Mononuclear cell (primary cell): ENCODE results near the gene MAPKAP1. TPM values are rescaled to one million over a fixed set of nuclear protein-coding genes. Genes with fewer than 3 reads are reported as not detected.

Experiments
- H3K27me3 ChIP-seq: 2 replicates; pipeline ENCODE4 v1.6.0; 2011; ENCODE audit warnings: low read length, control low read depth; ENCODE audit not compliant: insufficient read depth
- H3K4me1 ChIP-seq: 2 replicates; pipeline ENCODE4 v1.5.1; 2011; ENCODE audit warnings: mild to moderate bottlenecking, low read length, control low read depth; ENCODE audit not compliant: insufficient read depth
- H3K4me3 ChIP-seq: 2 replicates; pipeline ENCODE4 v1.5.1; 2011; ENCODE audit warnings: mild to moderate bottlenecking, low read length, moderate library complexity
- H3K9me3 ChIP-seq: 2 replicates; pipeline ENCODE4 v1.5.1; 2011; ENCODE audit warnings: low read depth, mild to moderate bottlenecking, control low read depth, low read length
- total RNA-seq: library from RNA; depleted of rRNA; stranded (reverse); fragments of >200 nt; gene quantifications from one replicate; pipeline ENCODE4 v1.2.3, GENCODE V29; 2012

Gene MAPKAP1
- total RNA-seq, 1 donor, result 41.0 TPM

- no peaks in the 10 kb centered on the region for H3K9me3 ChIP-seq
- H3K4me3 ChIP-seq, result peak overlapping the region; percentile 62
- peaks cover 22% of the 10 kb centered on the region for H3K4me1 ChIP-seq
- peaks cover 3% of the 10 kb centered on the region for H3K27me3 ChIP-seq
These were observed 38.6 kb upstream of the MAPKAP1 start for GRCh38 chr9:125745682-125746016.

GRCh38 chr9:125745018-125745417, 38.0 kb upstream of the MAPKAP1 start:
- no peaks in the 10 kb centered on the region for H3K9me3 ChIP-seq
- peaks cover 22% of the 10 kb centered on the region for H3K4me1 ChIP-seq
- no peak overlapping the region for H3K4me3 ChIP-seq
- H3K27me3 ChIP-seq, result peaks cover 3% of the 10 kb centered on the region

GRCh38 chr9:125744616-125745015, 37.6 kb upstream of the MAPKAP1 start:
- Histone ChIP-seq H3K4me1 (peaks cover 21% of the 10 kb centered on the region), H3K27me3 (peaks cover 3% of the 10 kb centered on the region), H3K4me3 (no peak overlapping the region), H3K9me3 (no peaks in the 10 kb centered on the region)

GRCh38 chr9:125743682-125744428, 36.8 kb upstream of the MAPKAP1 start:
- no peaks in the 10 kb centered on the region for H3K9me3 ChIP-seq
- peaks cover 15% of the 10 kb centered on the region for H3K4me1 ChIP-seq
- peaks cover 3% of the 10 kb centered on the region for H3K27me3 ChIP-seq
- H3K4me3 ChIP-seq, result no peak overlapping the region

- no peak overlapping the region for H3K4me3 ChIP-seq
- peaks cover 3% of the 10 kb centered on the region for H3K27me3 ChIP-seq
These were observed 35.6 kb upstream of the MAPKAP1 start for GRCh38 chr9:125742657-125743056.

GRCh38 chr9:125739436-125739835, 32.4 kb upstream of the MAPKAP1 start:
- no peak overlapping the region for H3K4me3 ChIP-seq
- H3K9me3 ChIP-seq, result no peaks in the 10 kb centered on the region
- no peaks in the 10 kb centered on the region for H3K4me1 ChIP-seq

More at GRCh38 chr9:125742657-125743056, 35.6 kb upstream of the MAPKAP1 start:
- H3K9me3 ChIP-seq, result no peaks in the 10 kb centered on the region
- peaks cover 10% of the 10 kb centered on the region for H3K4me1 ChIP-seq

GRCh38 chr9:125732562-125732961, 25.6 kb upstream of the MAPKAP1 start:
- Histone ChIP-seq H3K27me3 (no peaks in the 10 kb centered on the region), H3K4me1 (no peaks in the 10 kb centered on the region), H3K9me3 (no peaks in the 10 kb centered on the region), H3K4me3 (no peak overlapping the region)

More at GRCh38 chr9:125739436-125739835, 32.4 kb upstream of the MAPKAP1 start:
- peaks cover 3% of the 10 kb centered on the region for H3K27me3 ChIP-seq

- H3K4me1 ChIP-seq, result no peaks in the 10 kb centered on the region
- H3K27me3 ChIP-seq, result no peaks in the 10 kb centered on the region
- no peak overlapping the region for H3K4me3 ChIP-seq
- H3K9me3 ChIP-seq, result no peaks in the 10 kb centered on the region
These were observed 23.2 kb upstream of the MAPKAP1 start for GRCh38 chr9:125730168-125730567.

GRCh38 chr9:125726456-125727132, 19.6 kb upstream of the MAPKAP1 start:
- no peaks in the 10 kb centered on the region for H3K27me3 ChIP-seq
- no peaks in the 10 kb centered on the region for H3K4me1 ChIP-seq
- no peaks in the 10 kb centered on the region for H3K9me3 ChIP-seq
- H3K4me3 ChIP-seq, result no peak overlapping the region

GRCh38 chr9:125707472-125707804, 430 bp upstream of the MAPKAP1 start:
- Histone ChIP-seq H3K9me3 (no peaks in the 10 kb centered on the region), H3K4me1 (peaks cover 20% of the 10 kb centered on the region), H3K27me3 (no peaks in the 10 kb centered on the region), H3K4me3 (peak overlapping the region; percentile 68)

GRCh38 chr9:125705893-125706292, 1.1 kb downstream of the MAPKAP1 start:
- H3K4me3 ChIP-seq, result peak overlapping the region; percentile 68

GRCh38 chr9:125703662-125704061, 3.3 kb downstream of the MAPKAP1 start:
- Histone ChIP-seq H3K4me3 (no peak overlapping the region), H3K4me1 (peaks cover 27% of the 10 kb centered on the region), H3K9me3 (no peaks in the 10 kb centered on the region), H3K27me3 (no peaks in the 10 kb centered on the region)

More at GRCh38 chr9:125705893-125706292, 1.1 kb downstream of the MAPKAP1 start:
- no peaks in the 10 kb centered on the region for H3K9me3 ChIP-seq
- no peaks in the 10 kb centered on the region for H3K27me3 ChIP-seq
- H3K4me1 ChIP-seq, result peaks cover 24% of the 10 kb centered on the region

GRCh38 chr9:125701351-125701750, 5.7 kb downstream of the MAPKAP1 start:
- no peak overlapping the region for H3K4me3 ChIP-seq
- H3K4me1 ChIP-seq, result peaks cover 16% of the 10 kb centered on the region
- H3K27me3 ChIP-seq, result no peaks in the 10 kb centered on the region
- H3K9me3 ChIP-seq, result no peaks in the 10 kb centered on the region

GRCh38 chr9:125700791-125701190, 6.2 kb downstream of the MAPKAP1 start:
- Histone ChIP-seq H3K4me3 (no peak overlapping the region), H3K27me3 (no peaks in the 10 kb centered on the region), H3K4me1 (peaks cover 11% of the 10 kb centered on the region), H3K9me3 (no peaks in the 10 kb centered on the region)

- Histone ChIP-seq H3K9me3 (no peaks in the 10 kb centered on the region), H3K27me3 (no peaks in the 10 kb centered on the region), H3K4me3 (no peak overlapping the region), H3K4me1 (peaks cover 7% of the 10 kb centered on the region)
These were observed 7.1 kb downstream of the MAPKAP1 start for GRCh38 chr9:125699870-125700269.
